ENCODE measurements around the gene BOC. TPM values are rescaled to one million over a fixed set of nuclear protein-coding genes. Genes with fewer than 3 reads are reported as not detected.

BOC gene
- total and polyA plus RNA-seq, 2 experiments from 2014 or later = 2.1 to 4.1 TPM

DNA sequence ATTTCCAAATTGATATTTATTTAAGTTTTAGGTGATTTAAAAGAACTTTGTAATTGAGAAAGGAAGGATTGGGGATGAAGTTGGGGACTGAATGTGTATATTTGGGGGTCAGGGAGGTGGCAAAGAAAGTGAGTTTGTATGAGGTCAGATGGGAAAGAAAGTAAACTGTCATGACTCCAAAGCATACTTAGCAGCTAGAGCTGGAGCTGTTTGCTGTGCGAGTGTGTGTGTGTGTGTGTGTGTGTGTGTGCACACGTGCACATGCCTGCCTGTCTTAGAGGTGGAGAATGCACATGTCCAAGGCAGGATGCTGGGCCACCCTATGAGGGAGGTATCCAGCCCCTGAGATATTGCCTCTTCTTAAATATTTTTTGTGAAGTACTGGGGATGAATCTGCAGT is 21.0 kb downstream of the BOC start:
- Mint-ChIP-seq H3K36me3 (ENCODE audit: low read depth) (no peaks in the 10 kb centered on the region), H3K27me3 (ENCODE audit: insufficient read depth, low read depth, poor library complexity) (peaks cover 9% of the 10 kb centered on the region), H3K4me1 (peaks cover 42% of the 10 kb centered on the region), H3K27ac (no peak overlapping the region), H3K4me3 (no peak overlapping the region), H3K9me3 (no peaks in the 10 kb centered on the region)
- Histone ChIP-seq H3K36me3 (ENCODE audit: insufficient read depth) (no peaks in the 10 kb centered on the region; the same call in 1 of the 2 replicates), H3K4me1 (ENCODE audit: insufficient read depth) (peaks cover 11% of the 10 kb centered on the region), H3K27ac (ENCODE audit: low read depth) (no peak overlapping the region), H3K4me2 (no peak overlapping the region), H4K20me1 (replicated peaks; ENCODE audit: insufficient read depth) (no peaks in the 10 kb centered on the region), H2AFZ (no peak overlapping the region), H3K27me3 (ENCODE audit: insufficient read depth) (no peaks in the 10 kb centered on the region), H3K79me2 (replicated peaks; ENCODE audit: insufficient read depth) (no peaks in the 10 kb centered on the region), H3F3A (replicated peaks; ENCODE audit: low read depth) (no peaks in the 10 kb centered on the region), H3K4me3 (no peak overlapping the region), H3K9me2 (ENCODE audit: insufficient read depth) (no peaks in the 10 kb centered on the region)
- ATAC-seq = no peak
- no peak for DNase-seq (ENCODE audit: low spot score)
- TF ChIP-seq CREB1 (CRISPR knock-in tag; IDR thresholded peaks at IDR 0.05; ENCODE audit: low read depth) (no peak), JUNB (IDR thresholded peaks at IDR 0.05; ENCODE audit: unreplicated experiment) (no peak)

GRCh38 chr3:113233497-113233896 is 22.1 kb downstream of the BOC start:
- no peak overlapping the region for H3K27ac Mint-ChIP-seq
- DNase-seq (ENCODE audit: low spot score) (no peak), ATAC-seq (no peak)
- no peaks in the 10 kb centered on the region for H3K79me2 ChIP-seq (replicated peaks; ENCODE audit: insufficient read depth)
- H3K27ac ChIP-seq (ENCODE audit: low read depth) = no peak overlapping the region
- H4K20me1 ChIP-seq (replicated peaks; ENCODE audit: insufficient read depth) = no peaks in the 10 kb centered on the region
- no peak overlapping the region for H3K4me2 ChIP-seq
- H3K4me3 Mint-ChIP-seq = no peak overlapping the region
- no peaks in the 10 kb centered on the region; the same call in 1 of the 2 replicates for H3K36me3 ChIP-seq (ENCODE audit: insufficient read depth)
- H3K9me3 Mint-ChIP-seq = no peaks in the 10 kb centered on the region
- TF ChIP-seq, protein P1, sequence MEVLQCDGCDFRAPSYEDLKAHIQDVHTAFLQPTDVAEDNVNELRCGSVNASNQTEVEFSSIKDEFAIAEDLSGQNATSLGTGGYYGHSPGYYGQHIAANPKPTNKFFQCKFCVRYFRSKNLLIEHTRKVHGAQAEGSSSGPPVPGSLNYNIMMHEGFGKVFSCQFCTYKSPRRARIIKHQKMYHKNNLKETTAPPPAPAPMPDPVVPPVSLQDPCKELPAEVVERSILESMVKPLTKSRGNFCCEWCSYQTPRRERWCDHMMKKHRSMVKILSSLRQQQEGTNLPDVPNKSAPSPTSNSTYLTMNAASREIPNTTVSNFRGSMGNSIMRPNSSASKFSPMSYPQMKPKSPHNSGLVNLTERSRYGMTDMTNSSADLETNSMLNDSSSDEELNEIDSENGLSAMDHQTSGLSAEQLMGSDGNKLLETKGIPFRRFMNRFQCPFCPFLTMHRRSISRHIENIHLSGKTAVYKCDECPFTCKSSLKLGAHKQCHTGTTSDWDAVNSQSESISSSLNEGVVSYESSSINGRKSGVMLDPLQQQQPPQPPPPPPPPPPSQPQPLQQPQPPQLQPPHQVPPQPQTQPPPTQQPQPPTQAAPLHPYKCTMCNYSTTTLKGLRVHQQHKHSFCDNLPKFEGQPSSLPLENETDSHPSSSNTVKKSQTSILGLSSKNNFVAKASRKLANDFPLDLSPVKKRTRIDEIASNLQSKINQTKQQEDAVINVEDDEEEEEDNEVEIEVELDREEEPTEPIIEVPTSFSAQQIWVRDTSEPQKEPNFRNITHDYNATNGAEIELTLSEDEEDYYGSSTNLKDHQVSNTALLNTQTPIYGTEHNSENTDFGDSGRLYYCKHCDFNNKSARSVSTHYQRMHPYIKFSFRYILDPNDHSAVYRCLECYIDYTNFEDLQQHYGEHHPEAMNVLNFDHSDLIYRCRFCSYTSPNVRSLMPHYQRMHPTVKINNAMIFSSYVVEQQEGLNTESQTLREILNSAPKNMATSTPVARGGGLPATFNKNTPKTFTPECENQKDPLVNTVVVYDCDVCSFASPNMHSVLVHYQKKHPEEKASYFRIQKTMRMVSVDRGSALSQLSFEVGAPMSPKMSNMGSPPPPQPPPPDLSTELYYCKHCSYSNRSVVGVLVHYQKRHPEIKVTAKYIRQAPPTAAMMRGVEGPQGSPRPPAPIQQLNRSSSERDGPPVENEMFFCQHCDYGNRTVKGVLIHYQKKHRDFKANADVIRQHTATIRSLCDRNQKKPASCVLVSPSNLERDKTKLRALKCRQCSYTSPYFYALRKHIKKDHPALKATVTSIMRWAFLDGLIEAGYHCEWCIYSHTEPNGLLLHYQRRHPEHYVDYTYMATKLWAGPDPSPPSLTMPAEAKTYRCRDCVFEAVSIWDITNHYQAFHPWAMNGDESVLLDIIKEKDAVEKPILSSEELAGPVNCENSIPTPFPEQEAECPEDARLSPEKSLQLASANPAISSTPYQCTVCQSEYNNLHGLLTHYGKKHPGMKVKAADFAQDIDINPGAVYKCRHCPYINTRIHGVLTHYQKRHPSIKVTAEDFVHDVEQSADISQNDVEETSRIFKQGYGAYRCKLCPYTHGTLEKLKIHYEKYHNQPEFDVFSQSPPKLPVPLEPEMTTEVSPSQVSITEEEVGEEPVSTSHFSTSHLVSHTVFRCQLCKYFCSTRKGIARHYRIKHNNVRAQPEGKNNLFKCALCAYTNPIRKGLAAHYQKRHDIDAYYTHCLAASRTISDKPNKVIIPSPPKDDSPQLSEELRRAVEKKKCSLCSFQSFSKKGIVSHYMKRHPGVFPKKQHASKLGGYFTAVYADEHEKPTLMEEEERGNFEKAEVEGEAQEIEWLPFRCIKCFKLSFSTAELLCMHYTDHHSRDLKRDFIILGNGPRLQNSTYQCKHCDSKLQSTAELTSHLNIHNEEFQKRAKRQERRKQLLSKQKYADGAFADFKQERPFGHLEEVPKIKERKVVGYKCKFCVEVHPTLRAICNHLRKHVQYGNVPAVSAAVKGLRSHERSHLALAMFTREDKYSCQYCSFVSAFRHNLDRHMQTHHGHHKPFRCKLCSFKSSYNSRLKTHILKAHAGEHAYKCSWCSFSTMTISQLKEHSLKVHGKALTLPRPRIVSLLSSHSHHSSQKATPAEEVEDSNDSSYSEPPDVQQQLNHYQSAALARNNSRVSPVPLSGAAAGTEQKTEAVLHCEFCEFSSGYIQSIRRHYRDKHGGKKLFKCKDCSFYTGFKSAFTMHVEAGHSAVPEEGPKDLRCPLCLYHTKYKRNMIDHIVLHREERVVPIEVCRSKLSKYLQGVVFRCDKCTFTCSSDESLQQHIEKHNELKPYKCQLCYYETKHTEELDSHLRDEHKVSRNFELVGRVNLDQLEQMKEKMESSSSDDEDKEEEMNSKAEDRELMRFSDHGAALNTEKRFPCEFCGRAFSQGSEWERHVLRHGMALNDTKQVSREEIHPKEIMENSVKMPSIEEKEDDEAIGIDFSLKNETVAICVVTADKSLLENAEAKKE (CRISPR knock-in tag; IDR thresholded peaks at IDR 0.05) = no peak
- TF ChIP-seq JUNB (IDR thresholded peaks at IDR 0.05; ENCODE audit: unreplicated experiment) (no peak), CREB1 (CRISPR knock-in tag; IDR thresholded peaks at IDR 0.05; ENCODE audit: low read depth) (no peak), ZNF331 (CRISPR knock-in tag; IDR thresholded peaks at IDR 0.05; ENCODE audit: low read depth) (no peak), EZH2phosphoT487 (IDR thresholded peaks at IDR 0.05; ENCODE audit: unreplicated experiment) (no peak), EZH2 (IDR thresholded peaks at IDR 0.05; ENCODE audit: low read depth, unreplicated experiment) (no peak), ZNF114 (CRISPR knock-in tag; IDR thresholded peaks at IDR 0.05) (no peak)
- TF ChIP-seq, protein P2, sequence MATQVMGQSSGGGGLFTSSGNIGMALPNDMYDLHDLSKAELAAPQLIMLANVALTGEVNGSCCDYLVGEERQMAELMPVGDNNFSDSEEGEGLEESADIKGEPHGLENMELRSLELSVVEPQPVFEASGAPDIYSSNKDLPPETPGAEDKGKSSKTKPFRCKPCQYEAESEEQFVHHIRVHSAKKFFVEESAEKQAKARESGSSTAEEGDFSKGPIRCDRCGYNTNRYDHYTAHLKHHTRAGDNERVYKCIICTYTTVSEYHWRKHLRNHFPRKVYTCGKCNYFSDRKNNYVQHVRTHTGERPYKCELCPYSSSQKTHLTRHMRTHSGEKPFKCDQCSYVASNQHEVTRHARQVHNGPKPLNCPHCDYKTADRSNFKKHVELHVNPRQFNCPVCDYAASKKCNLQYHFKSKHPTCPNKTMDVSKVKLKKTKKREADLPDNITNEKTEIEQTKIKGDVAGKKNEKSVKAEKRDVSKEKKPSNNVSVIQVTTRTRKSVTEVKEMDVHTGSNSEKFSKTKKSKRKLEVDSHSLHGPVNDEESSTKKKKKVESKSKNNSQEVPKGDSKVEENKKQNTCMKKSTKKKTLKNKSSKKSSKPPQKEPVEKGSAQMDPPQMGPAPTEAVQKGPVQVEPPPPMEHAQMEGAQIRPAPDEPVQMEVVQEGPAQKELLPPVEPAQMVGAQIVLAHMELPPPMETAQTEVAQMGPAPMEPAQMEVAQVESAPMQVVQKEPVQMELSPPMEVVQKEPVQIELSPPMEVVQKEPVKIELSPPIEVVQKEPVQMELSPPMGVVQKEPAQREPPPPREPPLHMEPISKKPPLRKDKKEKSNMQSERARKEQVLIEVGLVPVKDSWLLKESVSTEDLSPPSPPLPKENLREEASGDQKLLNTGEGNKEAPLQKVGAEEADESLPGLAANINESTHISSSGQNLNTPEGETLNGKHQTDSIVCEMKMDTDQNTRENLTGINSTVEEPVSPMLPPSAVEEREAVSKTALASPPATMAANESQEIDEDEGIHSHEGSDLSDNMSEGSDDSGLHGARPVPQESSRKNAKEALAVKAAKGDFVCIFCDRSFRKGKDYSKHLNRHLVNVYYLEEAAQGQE (IDR thresholded peaks at IDR 0.05; ENCODE audit: unreplicated experiment) = no peak
- no peak overlapping the region for H3K4me3 ChIP-seq
- no peaks in the 10 kb centered on the region for H3F3A ChIP-seq (replicated peaks; ENCODE audit: low read depth)
- H3K4me1 ChIP-seq (ENCODE audit: insufficient read depth) = peaks cover 11% of the 10 kb centered on the region
- H3K9me2 ChIP-seq (ENCODE audit: insufficient read depth) = no peaks in the 10 kb centered on the region
- no peaks in the 10 kb centered on the region for H3K36me3 Mint-ChIP-seq (ENCODE audit: low read depth)
- no peak overlapping the region for H2AFZ ChIP-seq
- H3K27me3 Mint-ChIP-seq (ENCODE audit: insufficient read depth, low read depth, poor library complexity) = peaks cover 9% of the 10 kb centered on the region
- peaks cover 35% of the 10 kb centered on the region for H3K4me1 Mint-ChIP-seq
- no peaks in the 10 kb centered on the region for H3K27me3 ChIP-seq (ENCODE audit: insufficient read depth)
